Epithelial cell of proximal tubule (primary cell): ENCODE results near the gene ADAP2. TPM values are rescaled to one million over a fixed set of nuclear protein-coding genes. Genes with fewer than 3 reads are reported as not detected.

Source experiments
- DNase-seq: peaks from one replicate; pipeline ENCODE4 v3.0.0-alpha.2; 2011; ENCODE audit warnings: low read depth
- H3K4me3 ChIP-seq: 2 replicates; pipeline ENCODE4 v1.5.1; 2011; ENCODE audit warnings: low read depth, mild to moderate bottlenecking, low read length
- CTCF ChIP-seq: conservative IDR thresholded peaks from 2 replicates; pipeline ENCODE4 v1.5.1; 2012; ENCODE audit warnings: low read depth, mild to moderate bottlenecking, low read length
- total RNA-seq: library from RNA; depleted of rRNA; stranded (reverse); fragments of >200 nt; gene quantifications from 2 replicates; pipeline ENCODE4 v1.2.3, GENCODE V29; 2015

The ADAP2 gene
- total RNA-seq, 1 donor from 2014 or later, result 5.1 TPM

GRCh38 chr17:30996486-30996885 is 74.7 kb downstream of the ADAP2 start:
- H3K4me3 ChIP-seq, result no peak overlapping the region
- TF ChIP-seq CTCF, result no peak
- peak; percentile 39 for DNase-seq

- DNase-seq, result no peak
- no peak overlapping the region for H3K4me3 ChIP-seq
- no peak for TF ChIP-seq CTCF
These were observed 75.5 kb downstream of the ADAP2 start for GRCh38 chr17:30997270-30997669.

GRCh38 chr17:30997842-30998241 is 76.1 kb downstream of the ADAP2 start:
- DNase-seq, result no peak
- no peak overlapping the region for H3K4me3 ChIP-seq
- TF ChIP-seq CTCF, result no peak

DNA sequence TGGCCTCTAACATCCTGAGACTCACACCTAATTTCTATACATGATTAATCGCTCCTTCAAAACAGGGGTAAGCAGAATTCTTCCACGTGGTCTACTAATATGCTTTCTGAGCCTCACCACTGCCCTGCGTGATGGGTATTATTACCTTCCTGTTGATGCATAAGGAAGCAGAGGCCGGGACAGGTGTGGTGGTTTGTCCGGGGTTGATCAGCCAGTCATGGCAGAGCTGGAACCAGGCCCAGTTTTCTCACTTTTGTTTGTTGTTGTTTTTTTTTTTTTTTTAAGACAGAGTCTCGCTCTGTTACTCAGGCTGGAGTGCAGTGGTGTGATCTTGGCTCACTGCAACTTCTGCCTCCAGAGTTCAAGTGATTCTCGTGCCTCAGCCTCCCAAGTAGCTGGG is 80.3 kb downstream of the ADAP2 start:
- no peak for DNase-seq
- H3K4me3 ChIP-seq, result no peak overlapping the region
- no peak for TF ChIP-seq CTCF

- no peak for TF ChIP-seq CTCF
- no peak overlapping the region for H3K4me3 ChIP-seq
- no peak for DNase-seq
These were observed 81.6 kb downstream of the ADAP2 start for GRCh38 chr17:31003225-31003866.

GRCh38 chr17:31004160-31004559 is 82.4 kb downstream of the ADAP2 start:
- no peak overlapping the region for H3K4me3 ChIP-seq
- no peak for DNase-seq
- TF ChIP-seq CTCF, result no peak

DNA sequence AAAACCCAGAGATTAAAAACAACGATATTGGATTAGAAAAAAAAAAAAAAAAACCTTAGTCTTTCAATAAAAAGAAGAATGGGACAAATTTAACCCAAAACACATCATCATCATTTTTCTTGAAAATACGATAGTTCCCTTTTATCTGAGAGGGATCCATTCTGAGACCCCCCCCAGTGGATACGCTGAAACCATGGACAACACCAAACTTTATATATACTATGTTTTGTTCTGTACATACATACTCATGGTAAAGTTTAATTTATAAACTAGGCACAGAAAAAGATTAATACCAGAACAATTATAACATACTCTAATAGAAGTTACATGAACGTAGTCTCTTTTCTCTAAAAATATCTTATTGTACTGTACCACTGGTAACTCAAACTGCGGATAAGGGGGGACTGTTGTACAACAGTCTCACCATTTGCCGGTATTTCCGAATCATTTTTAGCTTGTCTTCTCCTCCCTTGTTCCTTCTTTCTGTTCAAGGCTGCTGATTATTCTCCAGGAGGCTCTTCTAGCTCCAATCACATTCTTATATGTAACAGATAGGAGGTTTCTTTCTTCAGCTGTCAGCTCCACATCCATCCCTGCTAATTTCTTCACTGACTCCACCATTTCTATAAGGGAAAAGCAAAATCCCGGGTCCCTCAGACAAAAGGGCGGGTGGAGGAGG is 86.1 kb downstream of the ADAP2 start:
- DNase-seq, result no peak
- no peak for TF ChIP-seq CTCF
- peak overlapping the region; percentile 74 for H3K4me3 ChIP-seq
